Measurements from ENCODE around the gene VCAM1. TPM values are rescaled to one million over a fixed set of nuclear protein-coding genes. Genes with fewer than 3 reads are reported as not detected.

Gene VCAM1
- total and polyA plus RNA-seq, 9 of the 15 experiments (the other 6 are each of a cell fraction or from before 2014, with no cell fraction given) = 0.04 to 0.13 TPM; not detected in 7

DNA sequence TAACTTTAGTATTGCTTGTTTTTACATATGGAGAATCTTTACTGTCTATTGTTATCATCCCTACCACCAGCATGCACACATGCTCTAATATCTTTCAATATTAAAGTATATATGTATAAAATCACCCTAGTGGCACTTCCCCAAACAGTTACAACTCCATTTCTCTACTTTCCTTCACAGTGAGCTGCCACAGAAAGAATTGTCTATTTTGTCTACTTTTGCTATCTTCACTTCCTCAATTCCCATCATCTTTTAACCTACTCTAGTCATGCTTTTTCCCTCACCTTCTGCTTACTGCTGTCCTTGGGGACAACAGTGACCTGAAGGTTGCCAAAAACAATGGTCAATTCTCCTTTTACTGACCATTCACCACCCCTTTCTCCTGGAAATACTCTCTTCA lies 59.2 kb downstream of the VCAM1 start:
- no peaks in the 10 kb centered on the region for H4K20me1 ChIP-seq (replicated peaks; ENCODE audit: control insufficient read depth, insufficient read depth, low read length)
- no peak overlapping the region for H2AFZ ChIP-seq (ENCODE audit: low read depth, low read length)
- CTCF ChIA-PET (ENCODE audit: low intra/inter-chr PET ratio) = no interaction called here
- no peak overlapping the region for H3K9ac ChIP-seq (ENCODE audit: insufficient read depth in 1 of 2, low read depth in 2 of 2, low read length in 2 of 2)
- no peaks in the 10 kb centered on the region for H3K9me3 ChIP-seq (replicated peaks; ENCODE audit: control insufficient read depth, insufficient read depth, low read depth, low read length)
- POLR2A ChIA-PET = no interaction called here
- no peak overlapping the region for H3K4me2 ChIP-seq (ENCODE audit: insufficient read depth, low read length)
- no peak overlapping the region for H3K27ac ChIP-seq (ENCODE audit: extremely low read depth, low read depth, low read length)
- peak; percentile 40; the same call in 1 of the 2 replicates for TF ChIP-seq SPI1 (IDR thresholded peaks at IDR 0.05; ENCODE audit: borderline replicate concordance, low read depth, low read length)
- no peak for TF ChIP-seq CBX1 (IDR thresholded peaks at IDR 0.05; ENCODE audit: low read depth)
- intact Hi-C loops (cut with micrococcal nuclease) (no loop called here), in situ Hi-C loops (cut with MboI) (no loop called here)
- H3K36me3 ChIP-seq (ENCODE audit: control insufficient read depth, insufficient read depth, low read length) = no peaks in the 10 kb centered on the region
- no peaks in the 10 kb centered on the region for H3K4me1 ChIP-seq (replicated peaks in 1 of 2; ENCODE audit: control insufficient read depth in 2 of 2, insufficient read depth in 2 of 2, low read length in 2 of 2)
- no peaks in the 10 kb centered on the region for H3K9me1 ChIP-seq (ENCODE audit: control insufficient read depth, insufficient read depth, low read length)
- ATAC-seq (no peak), FAIRE-seq (no peak), DNase-seq (ENCODE audit: extremely low read depth in 1 of 4, low spot score in 3 of 4) (no peak)
- BruUV-seq (replicated peaks) = no TSS peak
- no peak overlapping the region for H3K4me3 ChIP-seq
- no peaks in the 10 kb centered on the region for H3K79me2 ChIP-seq (ENCODE audit: control insufficient read depth, insufficient read depth, low read length)
- H3K27me3 ChIP-seq (ENCODE audit: control insufficient read depth in 2 of 2, insufficient read depth in 2 of 2, low read length in 2 of 2) = no peaks in the 10 kb centered on the region

DNA sequence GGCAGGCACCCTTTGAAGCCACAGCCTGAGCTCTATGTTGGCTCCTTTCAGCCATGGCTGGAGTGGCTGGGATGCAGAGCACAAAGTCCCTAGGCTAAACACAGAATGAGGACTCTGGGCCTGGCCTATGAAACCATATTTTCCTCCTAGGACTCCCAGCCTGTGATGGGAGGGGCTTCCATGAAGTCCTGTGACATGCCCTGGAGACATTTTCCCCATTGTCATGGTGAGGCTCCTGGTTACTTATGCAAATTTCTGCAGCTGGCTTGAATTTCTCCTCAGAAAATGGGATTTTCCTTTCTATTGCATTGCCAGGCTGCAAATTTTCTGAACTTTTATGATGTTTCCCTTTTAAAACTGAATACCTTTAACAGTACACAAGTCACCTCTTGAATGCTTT lies 61.3 kb downstream of the VCAM1 start:
- Histone ChIP-seq H3K27ac (ENCODE audit: extremely low read depth, low read depth, low read length) (no peak overlapping the region), H3K9ac (ENCODE audit: insufficient read depth in 1 of 2, low read depth in 2 of 2, low read length in 2 of 2) (no peak overlapping the region), H3K9me1 (ENCODE audit: control insufficient read depth, insufficient read depth, low read length) (no peaks in the 10 kb centered on the region), H4K20me1 (replicated peaks; ENCODE audit: control insufficient read depth, insufficient read depth, low read length) (no peaks in the 10 kb centered on the region), H3K4me2 (ENCODE audit: insufficient read depth, low read length) (no peak overlapping the region), H3K27me3 (ENCODE audit: control insufficient read depth in 2 of 2, insufficient read depth in 2 of 2, low read length in 2 of 2) (no peaks in the 10 kb centered on the region), H3K4me1 (replicated peaks in 1 of 2; ENCODE audit: control insufficient read depth in 2 of 2, insufficient read depth in 2 of 2, low read length in 2 of 2) (peaks cover 0 to under 1% of the 10 kb centered on the region in 2 experiments; a peak in 2 of 5 replicates), H2AFZ (ENCODE audit: low read depth, low read length) (no peak overlapping the region), H3K36me3 (ENCODE audit: control insufficient read depth, insufficient read depth, low read length) (no peaks in the 10 kb centered on the region), H3K9me3 (replicated peaks; ENCODE audit: control insufficient read depth, insufficient read depth, low read depth, low read length) (no peaks in the 10 kb centered on the region), H3K79me2 (ENCODE audit: control insufficient read depth, insufficient read depth, low read length) (no peaks in the 10 kb centered on the region), H3K4me3 (no peak overlapping the region)
- BruUV-seq (replicated peaks) = no TSS peak
- intact Hi-C loops (cut with micrococcal nuclease) (no loop called here), in situ Hi-C loops (cut with MboI) (no loop called here)
- ChIA-PET CTCF (ENCODE audit: low intra/inter-chr PET ratio) (no interaction called here), POLR2A (no interaction called here)
- TF ChIP-seq FOXA1 (IDR thresholded peaks at IDR 0.05; ENCODE audit: borderline replicate concordance) = no peak
- TF ChIP-seq, protein P1, sequence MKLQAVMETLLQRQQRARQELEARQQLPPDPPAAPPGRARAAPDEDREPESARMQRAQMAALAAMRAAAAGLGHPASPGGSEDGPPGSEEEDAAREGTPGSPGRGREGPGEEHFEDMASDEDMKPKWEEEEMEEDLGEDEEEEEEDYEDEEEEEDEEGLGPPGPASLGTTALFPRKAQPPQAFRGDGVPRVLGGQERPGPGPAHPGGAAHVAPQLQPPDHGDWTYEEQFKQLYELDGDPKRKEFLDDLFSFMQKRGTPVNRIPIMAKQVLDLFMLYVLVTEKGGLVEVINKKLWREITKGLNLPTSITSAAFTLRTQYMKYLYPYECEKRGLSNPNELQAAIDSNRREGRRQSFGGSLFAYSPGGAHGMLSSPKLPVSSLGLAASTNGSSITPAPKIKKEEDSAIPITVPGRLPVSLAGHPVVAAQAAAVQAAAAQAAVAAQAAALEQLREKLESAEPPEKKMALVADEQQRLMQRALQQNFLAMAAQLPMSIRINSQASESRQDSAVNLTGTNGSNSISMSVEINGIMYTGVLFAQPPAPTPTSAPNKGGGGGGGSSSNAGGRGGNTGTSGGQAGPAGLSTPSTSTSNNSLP (IDR thresholded peaks at IDR 0.05; ENCODE audit: borderline replicate concordance, low read depth, low read length) = no peak
- TF ChIP-seq ZNF507 (tag; conservative IDR thresholded peaks at IDR 0.05) = no peak
- TF ChIP-seq HDAC1 (IDR thresholded peaks at IDR 0.05) = no peak
- FAIRE-seq = no peak
- DNase-seq (ENCODE audit: extremely low read depth in 1 of 4, low spot score in 3 of 4) = no peak
- ATAC-seq = no peak

Measured in K562 (cell line).